HG02884 (cell line): ENCODE results near the gene PPP1R3E.

ENCODE experiments used
- ATAC-seq: cut with Tn5 transposase; IDR thresholded peaks from one replicate; pipeline ENCODE4 v1.9.1; 2021; ENCODE audit warnings: mild to moderate bottlenecking, moderate library complexity; ENCODE audit not compliant: unreplicated experiment

PPP1R3E gene

GRCh38 chr14:23322568-23323517 is 20.2 kb upstream of the PPP1R3E start:
- no peak for ATAC-seq

GRCh38 chr14:23321572-23322547 is 19.2 kb upstream of the PPP1R3E start:
- ATAC-seq = peak; percentile 7

GRCh38 chr14:23320584-23321571 is 18.2 kb upstream of the PPP1R3E start, which contains the start of gene PABPN1:
TSS of gene PABPN1 (plus strand) at chr14:23321457. CDS start at chr14:23321470, 13 bp downstream.
- peak; percentile 85 for ATAC-seq

GRCh38 chr14:23319746-23320583 is 17.3 kb upstream of the PPP1R3E start:
- ATAC-seq = no peak

- no peak for ATAC-seq
These were observed 13.6 kb upstream of the PPP1R3E start for GRCh38 chr14:23316300-23316699.

GRCh38 chr14:23310546-23310945 is 7.9 kb upstream of the PPP1R3E start:
- no peak for ATAC-seq

GRCh38 chr14:23308721-23309445 is 6.2 kb upstream of the PPP1R3E start:
- ATAC-seq = no peak

- ATAC-seq = no peak
These were observed 5.3 kb upstream of the PPP1R3E start for GRCh38 chr14:23307687-23308644.

GRCh38 chr14:23307146-23307530 is 4.5 kb upstream of the PPP1R3E start:
- ATAC-seq = no peak

GRCh38 chr14:23306412-23307145 is 3.9 kb upstream of the PPP1R3E start, which contains the start of gene BCL2L2:
TSS of gene BCL2L2 (plus strand) at chr14:23306833. CDS start at chr14:23307768, 935 bp downstream.
- no peak for ATAC-seq

GRCh38 chr14:23301969-23302289 is 730 bp downstream of the PPP1R3E start:
- ATAC-seq = peak; percentile 8

- peak; percentile 72 for ATAC-seq
These were observed 1.2 kb downstream of the PPP1R3E start for GRCh38 chr14:23301288-23301968.

- no peak for ATAC-seq
These were observed 1.9 kb downstream of the PPP1R3E start for GRCh38 chr14:23300687-23301223.

- no peak for ATAC-seq
These were observed 2.5 kb downstream of the PPP1R3E start for GRCh38 chr14:23299986-23300686.

GRCh38 chr14:23299211-23299957 is 3.3 kb downstream of the PPP1R3E start:
- ATAC-seq = no peak
